Measurements from ENCODE around the gene TAPBP. TPM values are rescaled to one million over a fixed set of nuclear protein-coding genes. Genes with fewer than 3 reads are reported as not detected.

Gene TAPBP
- total and polyA plus RNA-seq, 2 of the 8 experiments (the other 6 are each of a cell fraction or from before 2014, with no cell fraction given): 24.5 to 35.4 TPM

DNA sequence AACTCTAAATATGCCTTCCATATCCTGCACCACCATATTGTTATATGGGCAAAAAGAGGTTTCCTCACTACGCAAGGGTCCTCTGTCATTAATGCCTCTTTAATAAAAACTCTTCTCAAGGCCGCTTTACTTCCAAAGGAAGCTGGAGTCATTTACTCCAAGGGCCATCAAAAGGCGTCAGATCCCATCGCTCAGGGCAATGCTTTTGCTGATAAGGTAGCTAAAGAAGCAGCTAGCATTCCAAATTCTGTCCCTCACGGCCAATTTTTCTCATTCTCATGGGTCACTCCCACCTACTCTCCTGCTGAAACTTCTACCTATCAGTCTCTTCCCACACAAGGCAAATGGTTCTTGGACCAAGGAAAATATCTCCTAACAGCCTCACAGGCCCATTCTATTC, 33.9 kb upstream of the TAPBP start (continued):
- TF ChIP-seq, protein P1, sequence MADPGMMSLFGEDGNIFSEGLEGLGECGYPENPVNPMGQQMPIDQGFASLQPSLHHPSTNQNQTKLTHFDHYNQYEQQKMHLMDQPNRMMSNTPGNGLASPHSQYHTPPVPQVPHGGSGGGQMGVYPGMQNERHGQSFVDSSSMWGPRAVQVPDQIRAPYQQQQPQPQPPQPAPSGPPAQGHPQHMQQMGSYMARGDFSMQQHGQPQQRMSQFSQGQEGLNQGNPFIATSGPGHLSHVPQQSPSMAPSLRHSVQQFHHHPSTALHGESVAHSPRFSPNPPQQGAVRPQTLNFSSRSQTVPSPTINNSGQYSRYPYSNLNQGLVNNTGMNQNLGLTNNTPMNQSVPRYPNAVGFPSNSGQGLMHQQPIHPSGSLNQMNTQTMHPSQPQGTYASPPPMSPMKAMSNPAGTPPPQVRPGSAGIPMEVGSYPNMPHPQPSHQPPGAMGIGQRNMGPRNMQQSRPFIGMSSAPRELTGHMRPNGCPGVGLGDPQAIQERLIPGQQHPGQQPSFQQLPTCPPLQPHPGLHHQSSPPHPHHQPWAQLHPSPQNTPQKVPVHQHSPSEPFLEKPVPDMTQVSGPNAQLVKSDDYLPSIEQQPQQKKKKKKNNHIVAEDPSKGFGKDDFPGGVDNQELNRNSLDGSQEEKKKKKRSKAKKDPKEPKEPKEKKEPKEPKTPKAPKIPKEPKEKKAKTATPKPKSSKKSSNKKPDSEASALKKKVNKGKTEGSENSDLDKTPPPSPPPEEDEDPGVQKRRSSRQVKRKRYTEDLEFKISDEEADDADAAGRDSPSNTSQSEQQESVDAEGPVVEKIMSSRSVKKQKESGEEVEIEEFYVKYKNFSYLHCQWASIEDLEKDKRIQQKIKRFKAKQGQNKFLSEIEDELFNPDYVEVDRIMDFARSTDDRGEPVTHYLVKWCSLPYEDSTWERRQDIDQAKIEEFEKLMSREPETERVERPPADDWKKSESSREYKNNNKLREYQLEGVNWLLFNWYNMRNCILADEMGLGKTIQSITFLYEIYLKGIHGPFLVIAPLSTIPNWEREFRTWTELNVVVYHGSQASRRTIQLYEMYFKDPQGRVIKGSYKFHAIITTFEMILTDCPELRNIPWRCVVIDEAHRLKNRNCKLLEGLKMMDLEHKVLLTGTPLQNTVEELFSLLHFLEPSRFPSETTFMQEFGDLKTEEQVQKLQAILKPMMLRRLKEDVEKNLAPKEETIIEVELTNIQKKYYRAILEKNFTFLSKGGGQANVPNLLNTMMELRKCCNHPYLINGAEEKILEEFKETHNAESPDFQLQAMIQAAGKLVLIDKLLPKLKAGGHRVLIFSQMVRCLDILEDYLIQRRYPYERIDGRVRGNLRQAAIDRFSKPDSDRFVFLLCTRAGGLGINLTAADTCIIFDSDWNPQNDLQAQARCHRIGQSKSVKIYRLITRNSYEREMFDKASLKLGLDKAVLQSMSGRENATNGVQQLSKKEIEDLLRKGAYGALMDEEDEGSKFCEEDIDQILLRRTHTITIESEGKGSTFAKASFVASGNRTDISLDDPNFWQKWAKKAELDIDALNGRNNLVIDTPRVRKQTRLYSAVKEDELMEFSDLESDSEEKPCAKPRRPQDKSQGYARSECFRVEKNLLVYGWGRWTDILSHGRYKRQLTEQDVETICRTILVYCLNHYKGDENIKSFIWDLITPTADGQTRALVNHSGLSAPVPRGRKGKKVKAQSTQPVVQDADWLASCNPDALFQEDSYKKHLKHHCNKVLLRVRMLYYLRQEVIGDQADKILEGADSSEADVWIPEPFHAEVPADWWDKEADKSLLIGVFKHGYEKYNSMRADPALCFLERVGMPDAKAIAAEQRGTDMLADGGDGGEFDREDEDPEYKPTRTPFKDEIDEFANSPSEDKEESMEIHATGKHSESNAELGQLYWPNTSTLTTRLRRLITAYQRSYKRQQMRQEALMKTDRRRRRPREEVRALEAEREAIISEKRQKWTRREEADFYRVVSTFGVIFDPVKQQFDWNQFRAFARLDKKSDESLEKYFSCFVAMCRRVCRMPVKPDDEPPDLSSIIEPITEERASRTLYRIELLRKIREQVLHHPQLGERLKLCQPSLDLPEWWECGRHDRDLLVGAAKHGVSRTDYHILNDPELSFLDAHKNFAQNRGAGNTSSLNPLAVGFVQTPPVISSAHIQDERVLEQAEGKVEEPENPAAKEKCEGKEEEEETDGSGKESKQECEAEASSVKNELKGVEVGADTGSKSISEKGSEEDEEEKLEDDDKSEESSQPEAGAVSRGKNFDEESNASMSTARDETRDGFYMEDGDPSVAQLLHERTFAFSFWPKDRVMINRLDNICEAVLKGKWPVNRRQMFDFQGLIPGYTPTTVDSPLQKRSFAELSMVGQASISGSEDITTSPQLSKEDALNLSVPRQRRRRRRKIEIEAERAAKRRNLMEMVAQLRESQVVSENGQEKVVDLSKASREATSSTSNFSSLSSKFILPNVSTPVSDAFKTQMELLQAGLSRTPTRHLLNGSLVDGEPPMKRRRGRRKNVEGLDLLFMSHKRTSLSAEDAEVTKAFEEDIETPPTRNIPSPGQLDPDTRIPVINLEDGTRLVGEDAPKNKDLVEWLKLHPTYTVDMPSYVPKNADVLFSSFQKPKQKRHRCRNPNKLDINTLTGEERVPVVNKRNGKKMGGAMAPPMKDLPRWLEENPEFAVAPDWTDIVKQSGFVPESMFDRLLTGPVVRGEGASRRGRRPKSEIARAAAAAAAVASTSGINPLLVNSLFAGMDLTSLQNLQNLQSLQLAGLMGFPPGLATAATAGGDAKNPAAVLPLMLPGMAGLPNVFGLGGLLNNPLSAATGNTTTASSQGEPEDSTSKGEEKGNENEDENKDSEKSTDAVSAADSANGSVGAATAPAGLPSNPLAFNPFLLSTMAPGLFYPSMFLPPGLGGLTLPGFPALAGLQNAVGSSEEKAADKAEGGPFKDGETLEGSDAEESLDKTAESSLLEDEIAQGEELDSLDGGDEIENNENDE (IDR thresholded peaks at IDR 0.05; ENCODE audit: insufficient replicate concordance, low read length): no peak
- TF ChIP-seq JUND (IDR thresholded peaks at IDR 0.05; ENCODE audit: low read length) (no peak), BCL11A (IDR thresholded peaks at IDR 0.05; ENCODE audit: low read depth in 2 of 2, low read length in 2 of 2) (no peak), SP1 (IDR thresholded peaks at IDR 0.05; ENCODE audit: low read depth, low read length) (no peak), RXRA (IDR thresholded peaks at IDR 0.05; ENCODE audit: insufficient read depth, low read depth, low read length) (no peak), KDM4A (IDR thresholded peaks at IDR 0.05; ENCODE audit: low read depth, low read length, severe bottlenecking) (no peak), FOSL1 (IDR thresholded peaks at IDR 0.05; ENCODE audit: insufficient read depth, low read depth, low read length) (no peak), ATF3 (IDR thresholded peaks at IDR 0.05; ENCODE audit: insufficient read depth, low read depth, low read length) (no peak), SIN3A (conservative IDR thresholded peaks at IDR 0.05 in 1 of 2, IDR thresholded peaks at IDR 0.05 in 1 of 2; ENCODE audit: low read depth in 1 of 2, low read length in 2 of 2) (no peak), ASH2L (IDR thresholded peaks at IDR 0.05; ENCODE audit: low read length) (no peak), NRF1 (IDR thresholded peaks at IDR 0.05; ENCODE audit: low read depth, low read length) (no peak), POLR2A (IDR thresholded peaks at IDR 0.05; ENCODE audit: control extremely low read depth in 1 of 2, low read depth in 2 of 2, low read length in 2 of 2) (no peak)

All from H1 (cell line).